GM19467 (cell line): ENCODE measurements around the gene FBN2.
"Not testable (repeated sequence)": the region's sequence is repeated elsewhere in the genome, so short reads cannot be mapped to it uniquely, and the experiment has no call there.

Experiments used
- ATAC-seq: cut with Tn5 transposase; IDR thresholded peaks from one replicate; pipeline ENCODE4 v1.9.1; 2021; ENCODE audit warnings: mild to moderate bottlenecking, moderate library complexity; ENCODE audit not compliant: unreplicated experiment

Gene FBN2

DNA sequence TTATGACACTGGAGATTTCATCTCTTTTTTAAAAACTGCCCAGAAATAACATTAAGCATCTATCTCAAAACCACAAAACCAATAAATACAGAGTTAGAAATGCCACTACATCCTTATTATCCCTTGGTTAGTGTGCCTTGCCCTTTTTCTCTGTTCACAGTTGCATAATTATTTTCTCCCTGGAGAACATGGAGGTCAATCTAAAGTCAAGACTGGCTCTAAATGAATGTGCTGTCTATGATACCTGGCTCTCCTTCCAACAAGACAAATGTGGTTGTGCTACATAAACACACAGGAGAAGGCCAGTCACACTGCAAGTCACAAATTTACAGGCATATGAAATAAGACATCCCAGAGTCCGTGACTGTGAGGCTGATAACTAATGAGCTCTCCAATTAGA lies 2.8 kb downstream of the FBN2 start:
- no peak for ATAC-seq

- ATAC-seq, result no peak
These were observed 3.3 kb downstream of the FBN2 start for GRCh38 chr5:128534726-128535125.

- ATAC-seq, result no peak
These were observed 5.3 kb downstream of the FBN2 start for GRCh38 chr5:128532776-128533175.

DNA sequence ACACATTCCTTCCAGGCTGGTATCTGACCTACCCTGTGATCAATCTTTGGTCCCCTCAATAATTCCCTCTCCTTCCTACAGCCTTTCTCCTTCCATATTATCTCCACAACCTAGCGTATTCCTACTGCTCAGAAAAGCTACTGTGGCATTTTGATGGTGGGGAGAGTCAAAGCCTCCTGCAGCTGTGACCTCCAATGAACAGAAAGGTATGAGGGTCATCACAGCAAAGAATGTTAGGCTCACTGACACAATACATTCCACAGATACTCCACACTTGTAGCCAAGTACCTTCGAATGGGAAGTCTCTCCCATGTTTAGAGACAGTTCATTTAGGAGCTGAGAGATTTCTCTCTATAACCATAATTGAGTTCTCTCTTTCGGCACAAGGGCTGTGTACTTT lies 5.9 kb downstream of the FBN2 start:
- ATAC-seq, result no peak

DNA sequence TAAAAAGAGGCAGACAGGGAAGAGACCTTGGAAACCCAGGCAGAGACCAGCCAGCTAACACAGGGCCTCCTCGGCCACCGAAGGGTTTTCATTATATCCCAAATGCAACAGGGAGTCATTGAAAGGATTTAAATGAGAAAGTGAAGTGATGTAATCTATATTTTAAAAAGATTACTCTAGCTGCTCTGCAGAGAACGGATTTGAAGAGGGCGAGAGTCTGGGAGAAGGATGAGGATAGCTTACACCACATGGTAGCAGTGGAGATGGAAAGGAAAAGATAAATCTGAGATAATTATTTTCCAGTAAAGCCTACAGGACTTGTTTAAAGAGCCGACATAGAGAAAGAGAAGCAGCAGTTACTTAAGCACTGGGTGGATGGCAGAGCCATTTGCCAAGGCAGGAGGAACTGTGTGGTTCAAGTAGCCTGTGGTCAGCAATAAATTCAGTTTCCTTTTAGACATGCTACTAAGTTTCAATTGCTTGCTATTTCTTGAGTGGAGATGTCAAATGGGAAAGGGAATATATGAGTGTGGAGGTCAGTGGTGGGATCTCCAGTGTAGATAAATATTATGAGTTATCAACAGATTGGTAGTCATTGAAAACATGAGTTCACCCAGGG lies 9.3 kb downstream of the FBN2 start:
- ATAC-seq, result no peak

DNA sequence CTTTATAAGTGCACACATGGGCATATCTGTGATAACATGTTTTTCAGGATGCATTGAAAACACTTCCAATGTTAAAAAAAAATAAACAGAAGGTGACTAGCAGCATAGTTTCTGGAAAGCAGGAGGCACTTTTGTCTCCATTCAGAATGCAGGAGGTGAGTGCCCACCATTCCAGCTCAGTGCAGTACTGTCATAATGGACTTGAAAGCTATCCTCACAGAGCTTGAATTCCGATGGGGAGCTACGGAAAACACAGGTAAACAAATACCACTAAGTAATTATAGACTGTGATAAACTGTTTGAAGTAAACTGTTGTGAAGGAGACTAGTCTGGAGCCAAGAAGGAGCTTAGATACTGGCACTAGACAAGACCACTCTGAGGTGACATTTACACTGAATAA lies 9.9 kb downstream of the FBN2 start:
- ATAC-seq, result no peak

GRCh38 chr5:128527077-128527476 lies 11.0 kb downstream of the FBN2 start:
- no peak for ATAC-seq

GRCh38 chr5:128522336-128522735 lies 15.7 kb downstream of the FBN2 start:
- ATAC-seq, result no peak

- no peak for ATAC-seq
These were observed 18.2 kb downstream of the FBN2 start for GRCh38 chr5:128519827-128520226.

GRCh38 chr5:128516978-128517377 lies 21.1 kb downstream of the FBN2 start:
- no peak for ATAC-seq

- ATAC-seq, result no peak
These were observed 24.2 kb downstream of the FBN2 start for GRCh38 chr5:128513806-128514205.

GRCh38 chr5:128512894-128513293 lies 25.2 kb downstream of the FBN2 start:
- ATAC-seq, result no peak

- ATAC-seq, result no peak
These were observed 31.4 kb downstream of the FBN2 start for GRCh38 chr5:128506643-128507042.

GRCh38 chr5:128503727-128504126 lies 34.3 kb downstream of the FBN2 start:
- not testable (repeated sequence) for ATAC-seq

GRCh38 chr5:128498844-128499455 lies 39.1 kb downstream of the FBN2 start:
- no peak for ATAC-seq

DNA sequence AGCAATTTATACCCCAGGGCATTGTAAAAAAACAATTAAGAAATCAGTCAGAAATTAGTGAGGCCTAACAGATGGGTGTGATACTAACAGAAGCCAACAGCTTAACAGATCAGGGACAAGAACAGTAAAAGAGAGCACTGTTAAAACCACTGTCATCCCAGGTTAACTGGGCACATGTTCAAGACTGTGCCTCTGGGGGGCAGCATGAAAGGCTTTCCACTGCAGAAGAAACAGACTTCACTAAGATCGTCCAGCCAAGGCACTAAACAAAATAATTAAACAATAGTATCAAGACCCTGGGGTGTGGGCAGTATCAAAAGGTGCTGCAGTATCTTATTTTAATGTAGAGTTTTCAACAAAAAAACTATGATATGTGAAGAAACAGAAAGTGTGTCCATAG lies 43.5 kb downstream of the FBN2 start:
- ATAC-seq, result no peak

GRCh38 chr5:128493657-128494329 lies 44.3 kb downstream of the FBN2 start:
- ATAC-seq, result no peak

GRCh38 chr5:128491291-128491690 lies 46.8 kb downstream of the FBN2 start:
- ATAC-seq, result no peak

DNA sequence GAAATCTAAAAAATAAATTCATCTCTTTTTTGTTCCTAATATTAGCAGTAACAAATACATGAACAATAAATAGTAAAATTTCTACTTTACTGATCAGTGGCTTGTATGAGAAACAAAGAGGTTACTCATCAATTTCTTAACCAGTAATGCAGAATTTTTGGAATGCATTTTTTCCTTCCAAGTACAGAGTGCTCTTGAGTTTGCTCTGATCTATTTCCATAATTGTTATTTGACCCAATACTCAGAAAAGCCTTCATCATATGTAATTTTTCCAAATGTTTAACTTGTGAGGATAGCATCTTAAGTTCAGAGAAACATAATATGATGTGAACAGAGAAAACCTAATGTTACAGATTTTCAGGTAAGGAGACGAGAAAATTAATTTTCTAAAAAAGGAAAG lies 47.3 kb downstream of the FBN2 start:
- ATAC-seq, result no peak

DNA sequence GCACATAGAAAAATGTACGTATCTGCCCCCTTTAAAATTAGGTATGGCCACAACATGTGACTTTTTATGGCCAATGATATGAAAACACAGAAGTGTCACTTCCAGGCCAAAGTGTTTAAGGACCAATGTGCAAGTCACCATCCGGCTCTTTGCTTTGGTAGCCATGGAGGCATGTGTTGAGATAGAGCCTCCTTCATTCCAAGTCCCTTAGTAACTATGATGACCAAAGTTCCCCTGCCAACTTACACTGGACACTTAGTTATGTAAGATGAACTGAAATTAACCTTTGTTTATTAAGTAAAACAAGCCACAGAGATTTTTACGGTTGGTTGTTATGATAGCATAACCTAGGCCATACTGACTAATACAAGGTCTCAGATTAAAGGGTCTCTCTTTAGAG lies 51.0 kb downstream of the FBN2 start:
- no peak for ATAC-seq

DNA sequence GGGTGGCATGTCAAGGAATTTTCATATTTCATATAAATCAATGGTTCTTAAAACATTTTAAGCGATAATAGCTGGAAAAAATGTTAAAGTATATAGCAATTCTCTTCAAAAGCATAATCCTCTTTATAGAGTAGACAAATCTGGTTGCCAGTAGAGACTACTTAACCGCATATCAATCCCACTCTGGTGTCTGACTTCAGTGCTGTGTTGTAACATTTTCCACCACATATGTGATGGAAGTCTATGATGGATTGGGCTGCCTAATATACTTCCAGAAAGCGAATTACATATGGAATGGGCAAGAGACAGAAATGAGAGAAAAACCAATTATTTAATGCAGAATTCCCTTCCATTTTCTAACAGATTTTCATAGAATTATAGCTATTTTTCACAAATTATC lies 54.3 kb downstream of the FBN2 start:
- no peak for ATAC-seq

- ATAC-seq, result no peak
These were observed 57.0 kb downstream of the FBN2 start for GRCh38 chr5:128480906-128481633.
